ENCODE results near the gene CDCA5. TPM values are rescaled to one million over a fixed set of nuclear protein-coding genes. Genes with fewer than 3 reads are reported as not detected.
"Not testable (repeated sequence)": the region's sequence is repeated elsewhere in the genome, so short reads cannot be mapped to it uniquely, and the experiment has no call there.

Gene CDCA5
- total and polyA plus RNA-seq, 9 donors = 0.38 to 2.8 (median 0.79) TPM; not detected in 1

DNA sequence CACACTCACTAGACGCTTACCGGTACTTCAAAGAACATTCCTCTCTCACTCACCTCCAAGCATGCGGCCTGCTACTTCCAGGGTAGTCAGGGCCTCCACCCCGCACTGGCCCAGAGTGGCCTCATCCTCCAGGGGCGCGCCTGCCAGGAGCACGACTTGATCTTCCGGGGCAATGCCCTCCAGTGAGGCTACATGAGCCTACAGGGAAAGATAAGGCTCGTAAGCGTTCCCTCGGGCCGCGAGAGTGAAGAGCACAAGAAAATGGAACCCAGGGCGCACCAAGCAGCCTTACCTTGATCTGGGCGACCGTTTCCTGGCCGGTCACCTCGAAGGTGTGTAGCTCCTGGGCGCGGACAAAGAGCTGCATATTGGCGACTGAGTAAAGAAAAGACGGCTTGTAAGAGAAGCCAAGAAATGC lies 37.6 kb upstream of the CDCA5 start:
- Histone ChIP-seq H3K27ac (peak overlapping the region; percentile 69 to 84), H3K36me3 (no peaks in the 10 kb centered on the region), H3K27me3 (no peaks in the 10 kb centered on the region), H3K4me3 (peak overlapping the region; percentile 71), H3K9me3 (no peaks in the 10 kb centered on the region), H3K4me1 (ENCODE audit: insufficient read depth) (peaks cover 2% of the 10 kb centered on the region)
- 1% methylated on average over 22 of the region's 22 CpGs for WGBS, 3 donors
- DNase-seq = peak in 3 of 5 donors; percentile 47 to 57 (median 47)
- intact Hi-C loops (cut with DNase I) = loop anchor here in 2 of 4 donors (5.0 kb wide), 2 partner anchors 109 to 279 kb away; partner anchors contain the start of genes ARL2 (in 1 of the 2) and CDC42BPG (in 1 of the 2)
- TF ChIP-seq, protein P1, sequence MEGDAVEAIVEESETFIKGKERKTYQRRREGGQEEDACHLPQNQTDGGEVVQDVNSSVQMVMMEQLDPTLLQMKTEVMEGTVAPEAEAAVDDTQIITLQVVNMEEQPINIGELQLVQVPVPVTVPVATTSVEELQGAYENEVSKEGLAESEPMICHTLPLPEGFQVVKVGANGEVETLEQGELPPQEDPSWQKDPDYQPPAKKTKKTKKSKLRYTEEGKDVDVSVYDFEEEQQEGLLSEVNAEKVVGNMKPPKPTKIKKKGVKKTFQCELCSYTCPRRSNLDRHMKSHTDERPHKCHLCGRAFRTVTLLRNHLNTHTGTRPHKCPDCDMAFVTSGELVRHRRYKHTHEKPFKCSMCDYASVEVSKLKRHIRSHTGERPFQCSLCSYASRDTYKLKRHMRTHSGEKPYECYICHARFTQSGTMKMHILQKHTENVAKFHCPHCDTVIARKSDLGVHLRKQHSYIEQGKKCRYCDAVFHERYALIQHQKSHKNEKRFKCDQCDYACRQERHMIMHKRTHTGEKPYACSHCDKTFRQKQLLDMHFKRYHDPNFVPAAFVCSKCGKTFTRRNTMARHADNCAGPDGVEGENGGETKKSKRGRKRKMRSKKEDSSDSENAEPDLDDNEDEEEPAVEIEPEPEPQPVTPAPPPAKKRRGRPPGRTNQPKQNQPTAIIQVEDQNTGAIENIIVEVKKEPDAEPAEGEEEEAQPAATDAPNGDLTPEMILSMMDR (IDR thresholded peaks at IDR 0.05) = no peak
- TF ChIP-seq EP300 (IDR thresholded peaks at IDR 0.05) = no peak
- no peak for TF ChIP-seq POLR2A (IDR thresholded peaks at IDR 0.05)

DNA sequence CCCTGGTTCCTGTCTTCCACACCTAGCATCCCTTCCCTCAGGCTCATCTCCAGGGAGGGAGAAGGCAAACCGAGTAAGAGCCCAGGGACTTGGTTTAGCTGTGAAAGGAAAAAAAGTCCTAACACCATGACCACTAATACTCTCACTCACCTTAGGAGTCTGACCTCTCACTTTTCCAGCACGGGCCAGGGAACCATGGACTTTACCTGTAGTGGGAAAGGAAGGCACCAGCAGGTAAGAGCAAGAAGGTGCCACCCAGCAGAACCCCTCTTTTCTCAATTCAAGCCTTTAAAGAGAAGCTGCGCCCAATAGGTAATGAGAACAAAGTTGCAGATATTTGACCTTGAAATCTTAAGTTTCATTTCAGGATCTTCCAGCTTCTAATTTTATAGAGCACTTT lies 37.0 kb upstream of the CDCA5 start:
- WGBS, 3 donors = 67 to 78% (median 72%) methylated on average over 3 of the region's 3 CpGs
- H3K4me3 ChIP-seq = peak overlapping the region; percentile 71
- no peaks in the 10 kb centered on the region for H3K36me3 ChIP-seq
- TF ChIP-seq POLR2A (IDR thresholded peaks at IDR 0.05) (no peak), EP300 (IDR thresholded peaks at IDR 0.05) (no peak)
- TF ChIP-seq, protein P1 (IDR thresholded peaks at IDR 0.05) = no peak
- no peak for DNase-seq
- H3K9me3 ChIP-seq = no peaks in the 10 kb centered on the region
- peaks cover 2% of the 10 kb centered on the region for H3K4me1 ChIP-seq (ENCODE audit: insufficient read depth)
- intact Hi-C loops (cut with DNase I) = loop anchor here in 2 of 4 donors (5.0 kb wide), 2 partner anchors 109 to 279 kb away; partner anchors contain the start of genes ARL2 (in 1 of the 2) and CDC42BPG (in 1 of the 2)
- no peaks in the 10 kb centered on the region for H3K27me3 ChIP-seq
- H3K27ac ChIP-seq = peak overlapping the region; percentile 69 to 84

DNA sequence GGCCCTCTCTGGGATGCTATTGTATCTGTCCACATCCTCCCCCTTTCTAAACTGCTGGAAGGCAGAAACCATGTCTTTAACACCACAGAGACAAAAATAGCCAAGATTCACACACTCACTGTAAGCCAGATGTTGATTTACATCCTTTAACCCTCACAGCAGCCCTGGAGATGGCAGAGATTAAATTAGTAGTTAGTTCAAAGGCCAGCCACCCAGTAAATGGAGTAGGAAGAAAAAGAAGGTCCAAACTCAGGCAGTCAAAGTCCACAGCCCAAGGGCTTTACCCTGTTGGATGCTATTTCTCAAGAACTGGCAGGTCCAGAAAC lies 35.8 kb upstream of the CDCA5 start:
- DNase-seq = no peak
- Histone ChIP-seq H3K27me3 (no peaks in the 10 kb centered on the region), H3K4me3 (no peak overlapping the region), H3K9me3 (no peaks in the 10 kb centered on the region), H3K36me3 (no peaks in the 10 kb centered on the region), H3K27ac (no peak overlapping the region), H3K4me1 (ENCODE audit: insufficient read depth) (peaks cover 2% of the 10 kb centered on the region)
- TF ChIP-seq, protein P1 (IDR thresholded peaks at IDR 0.05) = no peak
- TF ChIP-seq EP300 (IDR thresholded peaks at IDR 0.05) (no peak), POLR2A (IDR thresholded peaks at IDR 0.05) (no peak)
- intact Hi-C loops (cut with DNase I) = loop anchor here in 3 of 4 donors (5.0 to 10.0 kb wide), 7 partner anchors 37 to 275 kb away; partner anchors contain the start of genes ARL2 (in 2 of the 3), ATG2A (in 1 of the 3), CAPN1 (in 1 of the 3) and CDC42BPG (in 1 of the 3)

DNA sequence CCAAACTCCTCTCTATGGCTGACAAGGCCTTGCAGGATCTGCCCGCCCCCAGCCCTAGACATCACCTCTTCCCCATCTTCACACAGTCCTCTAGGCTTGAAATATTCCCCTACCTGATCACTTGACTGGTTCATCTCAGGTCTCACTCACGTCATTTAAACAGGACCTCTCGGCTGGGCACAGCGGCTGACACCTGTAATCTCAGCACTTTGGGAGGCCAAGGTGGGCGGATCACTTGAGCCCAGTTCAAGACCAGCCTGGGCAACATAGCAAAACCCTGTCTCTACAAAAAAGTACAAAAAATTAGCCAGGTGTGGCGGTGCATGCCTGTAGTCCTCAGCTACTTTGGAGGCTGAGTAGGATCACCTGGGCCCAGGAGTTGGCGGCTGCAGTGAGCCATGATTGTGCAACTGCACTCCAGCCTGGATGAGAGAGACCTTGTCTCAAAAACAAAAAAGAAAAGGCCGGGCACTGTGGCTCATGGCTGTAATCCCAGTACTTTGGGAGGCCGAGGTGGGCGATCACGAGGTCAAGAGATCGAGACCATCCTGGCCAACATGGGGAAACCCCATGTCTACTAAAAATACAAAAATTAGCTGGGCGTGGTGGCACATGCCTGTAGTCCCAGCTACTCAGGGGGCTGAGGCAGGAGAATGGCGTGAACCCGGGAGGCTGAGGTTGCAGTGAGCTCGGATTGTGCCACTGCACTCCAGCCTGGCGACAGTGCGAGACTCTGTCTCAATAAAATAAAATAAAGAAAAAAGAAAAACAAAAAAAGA lies 35.2 kb upstream of the CDCA5 start:
- not testable (repeated sequence) for H3K9me3 ChIP-seq; H3K4me3 ChIP-seq; H3K27me3 ChIP-seq; H3K27ac ChIP-seq; H3K4me1 ChIP-seq (ENCODE audit: insufficient read depth); H3K36me3 ChIP-seq
- 83 to 86% (median 83%) methylated on average over 18 of the region's 18 CpGs for WGBS, 3 donors
- DNase-seq = peak in 3 of 5 donors; percentile 21 to 44 (median 26)
- intact Hi-C loops (cut with DNase I) = loop anchor here in 3 of 4 donors (5.0 to 10.0 kb wide), 7 partner anchors 37 to 274 kb away; partner anchors contain the start of genes ARL2 (in 2 of the 3), ATG2A (in 1 of the 3), CAPN1 (in 1 of the 3) and CDC42BPG (in 1 of the 3)

All from ovary (tissue), 9 donors.